ENCODE measurements around the gene E2F4. TPM values are rescaled to one million over a fixed set of nuclear protein-coding genes. Genes with fewer than 3 reads are reported as not detected.

The E2F4 gene
- polyA plus RNA-seq, 1 donor, result 67.6 TPM

DNA sequence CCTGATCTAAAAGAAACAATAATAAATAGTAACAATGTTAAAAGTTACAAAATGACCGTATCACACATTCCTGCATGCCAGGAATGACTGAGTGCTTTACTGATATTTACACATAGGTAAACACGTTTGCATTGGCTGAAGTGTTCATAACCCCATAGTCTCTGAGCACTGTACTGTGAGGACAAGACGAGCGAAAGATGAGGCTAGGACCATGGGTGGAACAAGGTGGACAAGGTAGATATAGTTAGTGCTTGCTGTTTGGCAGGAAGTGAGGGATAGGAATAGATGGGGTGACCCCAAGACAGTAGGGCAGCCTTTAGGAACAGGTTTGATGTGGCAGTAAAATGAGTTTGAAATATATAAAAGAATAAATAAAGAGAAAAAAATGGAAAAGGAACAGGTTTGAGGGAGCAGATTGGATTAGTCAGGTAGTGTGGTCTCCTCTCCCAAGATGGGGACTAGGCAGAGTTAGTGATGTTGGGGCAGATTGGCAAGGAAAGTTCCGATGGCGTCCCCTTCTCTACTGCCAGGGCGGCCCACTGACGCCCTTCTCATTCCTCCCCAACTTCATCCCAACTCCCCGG is 452 bp upstream of the E2F4 start:
- H3K4me3 ChIP-seq (ENCODE audit: low read length), result peak overlapping the region; percentile 8

DNA sequence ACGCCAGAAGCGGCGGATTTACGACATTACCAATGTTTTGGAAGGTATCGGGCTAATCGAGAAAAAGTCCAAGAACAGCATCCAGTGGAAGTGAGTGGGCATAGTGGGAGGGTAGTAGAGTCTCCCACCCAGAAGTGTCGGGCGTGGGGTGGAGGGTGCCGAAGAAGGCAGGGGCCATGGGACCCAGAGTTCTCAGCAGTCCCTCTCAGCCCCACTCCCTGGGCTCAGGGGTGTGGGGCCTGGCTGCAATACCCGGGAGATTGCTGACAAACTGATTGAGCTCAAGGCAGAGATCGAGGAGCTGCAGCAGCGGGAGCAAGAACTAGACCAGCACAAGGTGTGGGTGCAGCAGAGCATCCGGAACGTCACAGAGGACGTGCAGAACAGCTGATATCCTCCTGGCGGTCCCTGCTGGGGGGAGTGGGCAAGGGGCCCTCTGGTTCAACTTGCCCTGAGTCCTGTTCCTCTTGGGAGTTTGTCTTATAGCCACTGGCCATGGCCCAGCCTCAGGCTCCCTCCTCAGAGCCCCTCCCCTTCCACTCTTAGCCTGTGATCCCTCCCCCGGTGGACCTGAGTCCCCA is 916 bp downstream of the E2F4 start:
- H3K27ac ChIP-seq (ENCODE audit: low read length), result peak overlapping the region; percentile 0
- WGBS (ENCODE audit: insufficient coverage, low lambda C conversion rate), result no CpG with 5 or more reads among the region's 17 CpGs
- peak overlapping the region; percentile 95 for H3K4me3 ChIP-seq (ENCODE audit: low read length)
- no peaks in the 10 kb centered on the region for H3K27me3 ChIP-seq (ENCODE audit: control insufficient read depth, insufficient read depth, low read length)
- peaks cover 46% of the 10 kb centered on the region for H3K36me3 ChIP-seq (ENCODE audit: control insufficient read depth, insufficient read depth, low read length)
- H3K9me3 ChIP-seq (ENCODE audit: control insufficient read depth, low read depth, low read length), result peaks cover 2% of the 10 kb centered on the region
- DNase-seq, result no peak
- peaks cover 26% of the 10 kb centered on the region for H3K4me1 ChIP-seq (ENCODE audit: control insufficient read depth, insufficient read depth, low read length)

More for the DNA sequence above, 452 bp upstream of the E2F4 start:
- peaks cover 2% of the 10 kb centered on the region for H3K9me3 ChIP-seq (ENCODE audit: control insufficient read depth, low read depth, low read length)
- no peaks in the 10 kb centered on the region for H3K27me3 ChIP-seq (ENCODE audit: control insufficient read depth, insufficient read depth, low read length)
- H3K27ac ChIP-seq (ENCODE audit: low read length), result no peak overlapping the region
- peaks cover 19% of the 10 kb centered on the region for H3K4me1 ChIP-seq (ENCODE audit: control insufficient read depth, insufficient read depth, low read length)
- WGBS (ENCODE audit: insufficient coverage, low lambda C conversion rate), result no CpG with 5 or more reads among the region's 9 CpGs
- H3K36me3 ChIP-seq (ENCODE audit: control insufficient read depth, insufficient read depth, low read length), result peaks cover 33% of the 10 kb centered on the region
- DNase-seq, result no peak

DNA sequence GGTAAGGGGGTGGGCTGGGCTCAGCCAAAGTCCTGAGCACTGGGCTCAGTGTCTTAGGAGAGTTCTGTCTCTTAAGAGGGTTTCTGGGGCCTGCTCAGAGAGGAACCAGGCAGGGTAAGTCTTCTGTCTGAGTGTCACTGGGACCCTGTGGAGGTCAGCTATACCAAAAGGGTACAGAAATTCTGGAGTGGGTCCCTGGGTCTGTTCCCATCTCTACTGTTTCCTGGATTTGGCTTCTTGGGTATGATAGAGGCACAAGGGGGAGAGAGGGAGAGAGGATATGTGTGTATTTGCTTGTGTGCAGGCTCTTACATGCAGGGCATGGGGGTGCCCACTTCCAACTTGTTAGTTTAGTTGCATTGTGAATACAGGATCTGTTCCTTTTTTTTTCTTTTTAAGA is 1.6 kb downstream of the E2F4 start:
- Histone ChIP-seq H3K9me3 (ENCODE audit: control insufficient read depth, low read depth, low read length) (peaks cover 2% of the 10 kb centered on the region), H3K4me3 (ENCODE audit: low read length) (no peak overlapping the region), H3K27me3 (ENCODE audit: control insufficient read depth, insufficient read depth, low read length) (no peaks in the 10 kb centered on the region), H3K4me1 (ENCODE audit: control insufficient read depth, insufficient read depth, low read length) (peaks cover 32% of the 10 kb centered on the region), H3K36me3 (ENCODE audit: control insufficient read depth, insufficient read depth, low read length) (peaks cover 51% of the 10 kb centered on the region), H3K27ac (ENCODE audit: low read length) (no peak overlapping the region)
- no peak for DNase-seq

DNA sequence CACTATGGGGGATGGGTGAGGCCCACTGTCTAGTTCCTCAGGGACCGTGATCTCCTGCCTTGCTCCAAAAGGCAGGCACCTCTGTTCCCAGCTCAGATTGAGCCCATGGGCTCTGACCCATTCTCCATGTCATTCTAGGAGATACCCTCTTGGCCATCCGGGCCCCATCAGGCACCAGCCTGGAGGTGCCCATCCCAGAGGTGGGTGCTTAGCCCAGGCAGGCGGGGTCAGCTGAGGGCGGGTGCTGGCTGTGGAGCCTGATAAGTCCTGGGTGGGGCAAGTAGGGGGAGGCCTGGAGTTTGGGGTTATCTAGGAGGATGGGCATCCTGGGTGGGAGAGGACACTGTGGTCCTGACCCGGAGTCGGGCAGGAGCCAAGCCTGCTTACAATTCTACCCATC is 2.3 kb downstream of the E2F4 start:
- Histone ChIP-seq H3K27ac (ENCODE audit: low read length) (no peak overlapping the region), H3K9me3 (ENCODE audit: control insufficient read depth, low read depth, low read length) (peaks cover 2% of the 10 kb centered on the region), H3K4me1 (ENCODE audit: control insufficient read depth, insufficient read depth, low read length) (peaks cover 34% of the 10 kb centered on the region), H3K27me3 (ENCODE audit: control insufficient read depth, insufficient read depth, low read length) (no peaks in the 10 kb centered on the region), H3K4me3 (ENCODE audit: low read length) (no peak overlapping the region), H3K36me3 (ENCODE audit: control insufficient read depth, insufficient read depth, low read length) (peaks cover 51% of the 10 kb centered on the region)
- no peak for DNase-seq
- WGBS (ENCODE audit: insufficient coverage, low lambda C conversion rate), result no CpG with 5 or more reads among the region's 6 CpGs

DNA sequence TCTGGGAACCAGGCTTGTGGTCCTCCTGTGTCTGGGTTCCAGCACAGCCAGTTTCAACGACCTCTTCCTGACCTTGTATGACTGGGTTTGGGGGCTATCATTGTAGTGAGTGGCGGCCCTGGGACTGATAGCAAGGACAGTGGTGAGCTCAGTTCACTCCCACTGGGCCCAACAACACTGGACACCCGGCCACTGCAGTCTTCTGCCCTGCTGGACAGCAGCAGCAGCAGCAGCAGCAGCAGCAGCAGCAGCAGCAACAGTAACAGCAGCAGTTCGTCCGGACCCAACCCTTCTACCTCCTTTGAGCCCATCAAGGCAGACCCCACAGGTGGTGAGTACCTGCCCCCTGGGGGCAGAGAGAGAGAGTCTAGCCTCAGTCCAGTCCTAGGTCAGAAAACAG is 3.7 kb downstream of the E2F4 start:
- Histone ChIP-seq H3K27me3 (ENCODE audit: control insufficient read depth, insufficient read depth, low read length) (no peaks in the 10 kb centered on the region), H3K36me3 (ENCODE audit: control insufficient read depth, insufficient read depth, low read length) (peaks cover 53% of the 10 kb centered on the region), H3K27ac (ENCODE audit: low read length) (no peak overlapping the region), H3K4me3 (ENCODE audit: low read length) (no peak overlapping the region), H3K4me1 (ENCODE audit: control insufficient read depth, insufficient read depth, low read length) (peaks cover 39% of the 10 kb centered on the region), H3K9me3 (ENCODE audit: control insufficient read depth, low read depth, low read length) (peaks cover 2% of the 10 kb centered on the region)
- WGBS (ENCODE audit: insufficient coverage, low lambda C conversion rate), result no CpG with 5 or more reads among the region's 5 CpGs
- no peak for DNase-seq

DNA sequence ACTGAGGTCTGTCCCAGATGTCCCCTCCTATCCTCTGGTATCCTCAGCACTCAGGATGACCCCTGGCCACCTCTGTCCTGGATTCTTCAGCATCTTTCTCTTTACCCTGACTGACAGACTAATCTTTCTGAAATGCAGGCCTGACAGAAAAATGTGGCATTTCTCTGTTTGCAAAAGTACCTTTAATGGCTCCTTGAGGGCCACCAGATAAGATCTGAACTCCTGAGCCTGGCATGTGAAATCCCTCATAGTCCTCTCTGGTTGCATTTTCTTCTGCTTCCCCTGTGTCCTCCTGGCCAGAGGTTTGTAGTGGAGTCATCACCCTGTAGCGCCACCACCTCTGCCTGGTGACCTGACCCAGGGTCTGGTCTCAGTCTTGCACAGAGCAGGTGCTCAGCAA is 4.9 kb downstream of the E2F4 start:
- peaks cover 33% of the 10 kb centered on the region for H3K4me1 ChIP-seq (ENCODE audit: control insufficient read depth, insufficient read depth, low read length)
- H3K36me3 ChIP-seq (ENCODE audit: control insufficient read depth, insufficient read depth, low read length), result peaks cover 61% of the 10 kb centered on the region
- WGBS (ENCODE audit: insufficient coverage, low lambda C conversion rate), result no CpG with 5 or more reads among the region's 1 CpG
- H3K27me3 ChIP-seq (ENCODE audit: control insufficient read depth, insufficient read depth, low read length), result no peaks in the 10 kb centered on the region
- no peak for DNase-seq
- no peak overlapping the region for H3K27ac ChIP-seq (ENCODE audit: low read length)
- H3K4me3 ChIP-seq (ENCODE audit: low read length), result no peak overlapping the region
- H3K9me3 ChIP-seq (ENCODE audit: control insufficient read depth, low read depth, low read length), result peaks cover 2% of the 10 kb centered on the region

DNA sequence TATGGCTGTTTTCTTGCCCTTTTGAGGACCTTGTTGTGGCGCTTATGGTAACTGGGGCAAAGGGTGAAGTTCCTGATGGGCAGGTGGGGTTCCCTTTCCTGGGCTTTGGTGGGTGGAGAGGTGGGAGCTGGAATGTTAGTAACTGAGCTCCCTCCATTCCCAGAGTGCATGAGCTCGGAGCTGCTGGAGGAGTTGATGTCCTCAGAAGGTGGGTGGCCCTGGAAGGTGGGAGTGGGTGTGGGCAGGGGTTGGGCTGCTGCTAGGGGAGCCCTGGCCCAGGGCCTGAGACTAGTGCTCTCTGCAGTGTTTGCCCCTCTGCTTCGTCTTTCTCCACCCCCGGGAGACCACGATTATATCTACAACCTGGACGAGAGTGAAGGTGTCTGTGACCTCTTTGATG is 5.7 kb downstream of the E2F4 start:
- Histone ChIP-seq H3K9me3 (ENCODE audit: control insufficient read depth, low read depth, low read length) (no peaks in the 10 kb centered on the region), H3K27ac (ENCODE audit: low read length) (peak overlapping the region; percentile 99), H3K4me1 (ENCODE audit: control insufficient read depth, insufficient read depth, low read length) (peaks cover 31% of the 10 kb centered on the region), H3K36me3 (ENCODE audit: control insufficient read depth, insufficient read depth, low read length) (peaks cover 69% of the 10 kb centered on the region), H3K4me3 (ENCODE audit: low read length) (no peak overlapping the region), H3K27me3 (ENCODE audit: control insufficient read depth, insufficient read depth, low read length) (no peaks in the 10 kb centered on the region)
- WGBS (ENCODE audit: insufficient coverage, low lambda C conversion rate), result no CpG with 5 or more reads among the region's 6 CpGs
- no peak for DNase-seq

DNA sequence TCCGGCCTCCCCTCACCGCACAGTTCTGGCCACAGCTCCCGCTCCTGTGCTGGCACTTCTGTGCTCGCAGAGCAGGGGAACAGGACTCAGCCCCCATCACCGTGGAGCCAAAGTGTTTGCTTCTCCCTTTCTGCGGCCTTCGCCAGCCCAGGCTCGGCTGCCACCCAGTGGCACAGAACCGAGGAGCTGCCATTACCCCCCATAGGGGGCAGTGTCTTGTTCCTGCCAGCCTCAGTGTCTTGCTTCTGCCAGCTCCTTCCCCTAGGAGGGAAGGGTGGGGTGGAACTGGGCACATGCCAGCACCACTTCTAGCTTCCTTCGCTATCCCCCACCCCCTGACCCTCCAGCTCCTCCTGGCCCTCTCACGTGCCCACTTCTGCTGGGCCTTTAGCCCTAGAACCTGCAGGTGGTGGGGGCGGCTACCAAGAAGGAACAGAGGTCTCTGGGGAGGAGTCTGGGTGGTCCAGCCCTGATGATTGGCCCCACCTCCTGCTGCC is 6.3 kb downstream of the E2F4 start:
- peaks cover 71% of the 10 kb centered on the region for H3K36me3 ChIP-seq (ENCODE audit: control insufficient read depth, insufficient read depth, low read length)
- peaks cover 25% of the 10 kb centered on the region for H3K4me1 ChIP-seq (ENCODE audit: control insufficient read depth, insufficient read depth, low read length)
- no CpG with 5 or more reads among the region's 12 CpGs for WGBS (ENCODE audit: insufficient coverage, low lambda C conversion rate)

DNA sequence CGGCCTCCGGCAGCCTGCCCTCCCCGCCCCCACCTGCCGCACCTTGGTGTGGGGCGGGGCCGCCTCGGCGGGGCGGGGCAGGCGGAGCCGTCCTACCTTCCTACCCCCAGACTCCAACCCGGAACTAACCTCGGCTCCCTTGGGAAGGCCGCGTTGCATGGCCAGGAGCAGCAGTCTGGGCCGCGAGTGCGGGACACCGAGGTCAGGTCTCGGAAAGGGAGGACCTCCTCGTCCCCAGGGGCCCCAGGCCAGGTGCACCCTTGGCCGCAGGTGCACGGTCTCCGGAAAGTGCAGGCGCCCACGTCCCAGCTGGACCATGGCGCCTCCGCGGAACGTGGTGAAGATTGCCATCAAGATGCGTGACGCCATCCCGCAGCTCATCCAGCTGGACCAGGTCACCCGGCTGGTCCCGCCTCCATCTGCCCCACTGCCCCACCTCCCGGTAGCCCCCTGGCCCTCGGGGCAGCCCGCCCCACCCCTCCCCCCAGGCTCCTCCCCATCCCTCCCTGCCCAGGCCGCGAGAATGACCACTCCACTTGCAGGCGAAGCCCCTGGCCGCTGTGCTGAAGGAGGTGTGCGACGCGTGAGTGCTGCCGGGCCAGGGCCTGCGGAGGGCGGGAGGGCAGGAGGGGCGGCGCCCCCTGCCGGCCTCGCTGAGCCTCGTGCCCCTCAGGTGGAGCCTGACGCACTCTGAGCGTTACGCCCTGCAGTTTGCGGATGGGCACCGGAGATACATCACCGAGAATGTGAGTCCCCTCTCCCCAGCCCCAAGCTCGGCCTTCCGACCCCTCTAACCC is 7.3 kb downstream of the E2F4 start, which contains the start of gene ELMO3:
ELMO3 (plus strand) TSS at position 121 of the 797 bp plus-strand sequence; CDS start at position 317, 196 bp downstream.
- no CpG with 5 or more reads among the region's 61 CpGs for WGBS (ENCODE audit: insufficient coverage, low lambda C conversion rate)
- DNase-seq, result peak; percentile 83 to 91
- peak within 1 kb of the TSS; percentile 99 for H3K27ac ChIP-seq (ENCODE audit: low read length)
- no peaks in the 10 kb centered on the region for H3K27me3 ChIP-seq (ENCODE audit: control insufficient read depth, insufficient read depth, low read length)
- no peaks in the 10 kb centered on the region for H3K9me3 ChIP-seq (ENCODE audit: control insufficient read depth, low read depth, low read length)
- H3K4me1 ChIP-seq (ENCODE audit: control insufficient read depth, insufficient read depth, low read length), result peaks cover 20% of the 10 kb centered on the region
- peak within 1 kb of the TSS; percentile 96 for H3K4me3 ChIP-seq (ENCODE audit: low read length)
- H3K36me3 ChIP-seq (ENCODE audit: control insufficient read depth, insufficient read depth, low read length), result peaks cover 73% of the 10 kb centered on the region

More for the DNA sequence above, 6.3 kb downstream of the E2F4 start:
- Histone ChIP-seq H3K27ac (ENCODE audit: low read length) (peak overlapping the region; percentile 99), H3K4me3 (ENCODE audit: low read length) (no peak overlapping the region), H3K9me3 (ENCODE audit: control insufficient read depth, low read depth, low read length) (no peaks in the 10 kb centered on the region), H3K27me3 (ENCODE audit: control insufficient read depth, insufficient read depth, low read length) (no peaks in the 10 kb centered on the region)
- DNase-seq, result peak in 1 of 2 donors; percentile 63

DNA sequence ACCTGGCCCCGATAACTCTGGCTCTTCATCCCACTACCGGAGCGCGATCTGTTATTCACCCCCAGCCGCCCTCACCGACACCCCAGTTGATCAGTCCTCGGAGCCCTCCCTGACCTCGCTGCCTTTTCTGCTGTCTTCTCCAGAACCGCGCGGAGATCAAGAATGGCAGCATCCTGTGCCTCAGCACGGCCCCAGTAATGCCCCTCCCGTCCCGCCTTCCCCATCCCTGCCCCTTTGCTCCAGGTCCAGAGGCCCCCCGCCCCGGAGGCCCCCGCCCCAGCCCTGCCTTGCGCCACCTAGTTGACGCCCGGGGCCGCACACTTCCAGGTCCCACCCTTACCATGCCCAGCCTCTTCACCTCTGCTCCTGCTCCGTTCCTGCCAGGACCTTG is 7.8 kb downstream of the E2F4 start:
- Histone ChIP-seq H3K27me3 (ENCODE audit: control insufficient read depth, insufficient read depth, low read length) (no peaks in the 10 kb centered on the region), H3K4me1 (ENCODE audit: control insufficient read depth, insufficient read depth, low read length) (peaks cover 20% of the 10 kb centered on the region), H3K36me3 (ENCODE audit: control insufficient read depth, insufficient read depth, low read length) (peaks cover 70% of the 10 kb centered on the region), H3K4me3 (ENCODE audit: low read length) (peak overlapping the region; percentile 96), H3K9me3 (ENCODE audit: control insufficient read depth, low read depth, low read length) (no peaks in the 10 kb centered on the region), H3K27ac (ENCODE audit: low read length) (peak overlapping the region; percentile 99)
- DNase-seq, result peak in 1 of 2 donors; percentile 56
- 13% methylated on average over 3 of the region's 22 CpGs for WGBS (ENCODE audit: insufficient coverage, low lambda C conversion rate)

Data from large intestine (tissue), 3 donors.